Measurements from ENCODE around the gene RPL22L1.

The RPL22L1 gene

DNA sequence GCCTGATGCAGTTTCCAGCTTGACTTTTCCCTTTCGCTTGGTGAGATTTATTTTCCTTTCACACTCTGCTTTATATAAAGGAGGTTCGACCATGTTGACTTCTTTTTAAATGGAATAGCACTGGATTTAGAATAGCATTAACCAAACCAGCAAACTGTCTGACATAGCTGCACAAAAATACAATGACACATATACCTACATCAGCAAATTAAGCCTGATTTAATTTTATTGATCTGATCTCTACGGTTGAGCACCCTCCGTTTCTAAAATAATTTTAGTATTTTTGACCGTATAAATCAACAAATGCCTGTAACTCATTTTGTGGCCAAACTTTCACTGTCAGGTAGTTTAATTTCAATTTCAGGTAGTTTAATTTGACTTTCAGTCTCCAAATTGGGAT is 44.2 kb upstream of the RPL22L1 start:
- ATAC-seq: no peak

GRCh38 chr3:170911051-170911450 is 41.1 kb upstream of the RPL22L1 start:
- no peak for ATAC-seq
- TF ChIP-seq, protein P1, sequence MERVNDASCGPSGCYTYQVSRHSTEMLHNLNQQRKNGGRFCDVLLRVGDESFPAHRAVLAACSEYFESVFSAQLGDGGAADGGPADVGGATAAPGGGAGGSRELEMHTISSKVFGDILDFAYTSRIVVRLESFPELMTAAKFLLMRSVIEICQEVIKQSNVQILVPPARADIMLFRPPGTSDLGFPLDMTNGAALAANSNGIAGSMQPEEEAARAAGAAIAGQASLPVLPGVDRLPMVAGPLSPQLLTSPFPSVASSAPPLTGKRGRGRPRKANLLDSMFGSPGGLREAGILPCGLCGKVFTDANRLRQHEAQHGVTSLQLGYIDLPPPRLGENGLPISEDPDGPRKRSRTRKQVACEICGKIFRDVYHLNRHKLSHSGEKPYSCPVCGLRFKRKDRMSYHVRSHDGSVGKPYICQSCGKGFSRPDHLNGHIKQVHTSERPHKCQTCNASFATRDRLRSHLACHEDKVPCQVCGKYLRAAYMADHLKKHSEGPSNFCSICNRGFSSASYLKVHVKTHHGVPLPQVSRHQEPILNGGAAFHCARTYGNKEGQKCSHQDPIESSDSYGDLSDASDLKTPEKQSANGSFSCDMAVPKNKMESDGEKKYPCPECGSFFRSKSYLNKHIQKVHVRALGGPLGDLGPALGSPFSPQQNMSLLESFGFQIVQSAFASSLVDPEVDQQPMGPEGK (CRISPR knock-in tag; IDR thresholded peaks at IDR 0.05; ENCODE audit: borderline replicate concordance): no peak
- TF ChIP-seq ZC3H10 (CRISPR knock-in tag; IDR thresholded peaks at IDR 0.05): no peak
- TF ChIP-seq ZNF8 (CRISPR knock-in tag; IDR thresholded peaks at IDR 0.05): no peak
- no peak for TF ChIP-seq PPARA (CRISPR knock-in tag; IDR thresholded peaks at IDR 0.05; ENCODE audit: borderline replicate concordance)
- no peak for TF ChIP-seq TSHZ2 (CRISPR knock-in tag; IDR thresholded peaks at IDR 0.05)
- no peak for TF ChIP-seq GLIS3 (CRISPR knock-in tag; IDR thresholded peaks at IDR 0.05)
- TF ChIP-seq ISL1 (CRISPR knock-in tag; IDR thresholded peaks at IDR 0.05): no peak

More for the DNA sequence above, 44.2 kb upstream of the RPL22L1 start:
- TF ChIP-seq TSHZ2 (CRISPR knock-in tag; IDR thresholded peaks at IDR 0.05): no peak
- TF ChIP-seq ZC3H10 (CRISPR knock-in tag; IDR thresholded peaks at IDR 0.05): no peak
- TF ChIP-seq RARB (CRISPR knock-in tag; IDR thresholded peaks at IDR 0.05): no peak
- no peak for TF ChIP-seq ISL1 (CRISPR knock-in tag; IDR thresholded peaks at IDR 0.05)
- TF ChIP-seq BACH2 (CRISPR knock-in tag; IDR thresholded peaks at IDR 0.05; ENCODE audit: borderline replicate concordance): no peak
- no peak for TF ChIP-seq OSR1 (CRISPR knock-in tag; IDR thresholded peaks at IDR 0.05)
- TF ChIP-seq ARNTL (CRISPR knock-in tag; IDR thresholded peaks at IDR 0.05; ENCODE audit: borderline replicate concordance, low read depth): no peak
- TF ChIP-seq PPARA (CRISPR knock-in tag; IDR thresholded peaks at IDR 0.05; ENCODE audit: borderline replicate concordance): no peak
- TF ChIP-seq TOX (CRISPR knock-in tag; IDR thresholded peaks at IDR 0.05; ENCODE audit: borderline replicate concordance): no peak
- TF ChIP-seq GLIS3 (CRISPR knock-in tag; IDR thresholded peaks at IDR 0.05): no peak
- TF ChIP-seq ZNF8 (CRISPR knock-in tag; IDR thresholded peaks at IDR 0.05): no peak
- no peak for TF ChIP-seq ZFP30 (CRISPR knock-in tag; IDR thresholded peaks at IDR 0.05)
- TF ChIP-seq ESRRG (CRISPR knock-in tag; IDR thresholded peaks at IDR 0.05): no peak
- no peak for TF ChIP-seq ZNF565 (CRISPR knock-in tag; conservative IDR thresholded peaks at IDR 0.05; ENCODE audit: low read depth)
- TF ChIP-seq SNAI2 (CRISPR knock-in tag; IDR thresholded peaks at IDR 0.05): no peak

GRCh38 chr3:170910542-170910941 is 40.5 kb upstream of the RPL22L1 start:
- TF ChIP-seq ZNF565 (CRISPR knock-in tag; conservative IDR thresholded peaks at IDR 0.05; ENCODE audit: low read depth) (no peak), POU6F1 (CRISPR knock-in tag; IDR thresholded peaks at IDR 0.05; ENCODE audit: borderline replicate concordance, low read depth) (no peak), TCF4 (CRISPR knock-in tag; IDR thresholded peaks at IDR 0.05; ENCODE audit: borderline replicate concordance) (no peak), SNAI2 (CRISPR knock-in tag; IDR thresholded peaks at IDR 0.05) (no peak), PPARA (CRISPR knock-in tag; IDR thresholded peaks at IDR 0.05; ENCODE audit: borderline replicate concordance) (no peak), CSDC2 (CRISPR knock-in tag; IDR thresholded peaks at IDR 0.05) (no peak), RARB (CRISPR knock-in tag; IDR thresholded peaks at IDR 0.05) (no peak), TSHZ2 (CRISPR knock-in tag; IDR thresholded peaks at IDR 0.05) (no peak), GLIS3 (CRISPR knock-in tag; IDR thresholded peaks at IDR 0.05) (no peak), TOX (CRISPR knock-in tag; IDR thresholded peaks at IDR 0.05; ENCODE audit: borderline replicate concordance) (no peak), OSR1 (CRISPR knock-in tag; IDR thresholded peaks at IDR 0.05) (no peak), ISL1 (CRISPR knock-in tag; IDR thresholded peaks at IDR 0.05) (no peak), ZNF8 (CRISPR knock-in tag; IDR thresholded peaks at IDR 0.05) (no peak), ZC3H10 (CRISPR knock-in tag; IDR thresholded peaks at IDR 0.05) (no peak)
- TF ChIP-seq, protein P1 (CRISPR knock-in tag; IDR thresholded peaks at IDR 0.05; ENCODE audit: borderline replicate concordance): no peak
- TF ChIP-seq, protein P2, sequence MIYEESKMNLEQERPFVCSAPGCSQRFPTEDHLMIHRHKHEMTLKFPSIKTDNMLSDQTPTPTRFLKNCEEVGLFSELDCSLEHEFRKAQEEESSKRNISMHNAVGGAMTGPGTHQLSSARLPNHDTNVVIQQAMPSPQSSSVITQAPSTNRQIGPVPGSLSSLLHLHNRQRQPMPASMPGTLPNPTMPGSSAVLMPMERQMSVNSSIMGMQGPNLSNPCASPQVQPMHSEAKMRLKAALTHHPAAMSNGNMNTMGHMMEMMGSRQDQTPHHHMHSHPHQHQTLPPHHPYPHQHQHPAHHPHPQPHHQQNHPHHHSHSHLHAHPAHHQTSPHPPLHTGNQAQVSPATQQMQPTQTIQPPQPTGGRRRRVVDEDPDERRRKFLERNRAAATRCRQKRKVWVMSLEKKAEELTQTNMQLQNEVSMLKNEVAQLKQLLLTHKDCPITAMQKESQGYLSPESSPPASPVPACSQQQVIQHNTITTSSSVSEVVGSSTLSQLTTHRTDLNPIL (CRISPR knock-in tag; IDR thresholded peaks at IDR 0.05; ENCODE audit: low read depth): no peak
- no peak for ATAC-seq
